HepG2 (cell line): ENCODE results near the gene FAM216A. TPM values are rescaled to one million over a fixed set of nuclear protein-coding genes. Genes with fewer than 3 reads are reported as not detected.
A peak's percentile ranks its signal among the peaks of the same experiment; 100 is the strongest.

Experiments used
- ATAC-seq: fragments of 200-7000 bp; cut with Tn5 transposase; 3 replicates; pipeline ENCODE4 v1.9.1; 2020; ENCODE audit warnings: mild to moderate bottlenecking, moderate library complexity
- BruUV-seq: library from RNA; stranded (reverse); fragments of 400-500 nt; replicated peaks from 2 replicates; lab custom pipeline; 2021; lab: Mats Ljungman, UMichigan
- CTCF ChIA-PET: fragments of 300-600 bp; formaldehyde crosslinking; extraction: SDS; loops from one replicate; lab custom pipeline; 2021; ENCODE audit warnings: low total read pairs, inconsistent platforms, low intra/inter-chr PET ratio; lab: Yijun Ruan, JAX
- POLR2A ChIA-PET: fragments of 350-600 bp; sonication (Branson Sonifier 250); formaldehyde crosslinking; loops from one replicate; lab custom pipeline; 2020; ENCODE audit warnings: antibody characterized with exemption, inconsistent platforms; lab: Yijun Ruan, JAX
- DNase-seq: peaks from one replicate; pipeline ENCODE4 v3.0.0-alpha.2; 2015; ENCODE audit warnings: low spot score
- FAIRE-seq: peaks from 3 replicates; lab custom pipeline; 2011; peaks lifted over from hg19 to GRCh38; lab: Jason Lieb, UNC
- H2AFZ ChIP-seq: one replicate; pipeline ENCODE4 v1.6.1; 2011; ENCODE audit warnings: low read length, inconsistent platforms
- H3K27ac ChIP-seq: fragments of 300-600 bp; 3 replicates; pipeline ENCODE4 v1.8.0; 2011; ENCODE audit warnings: mixed run types, mild to moderate bottlenecking, mixed read lengths, low read length, inconsistent platforms; ENCODE audit not compliant: insufficient read depth; ENCODE audit errors: extremely low read length
- H3K27me3 ChIP-seq, 2 experiments: fragments of 200-600 bp in 1 of 2; 2 replicates in 1 of 2; 3 replicates in 1 of 2; pipeline versions ENCODE4 v1.6.0 to v1.8.0; 2011; ENCODE audit warnings: low read length in 2 of 2, mild to moderate bottlenecking in 2 of 2, moderate library complexity in 2 of 2, inconsistent platforms in 1 of 2; ENCODE audit not compliant: insufficient read depth in 2 of 2, control insufficient read depth in 1 of 2
- H3K36me3 ChIP-seq, 2 experiments: fragments of 200-600 bp in 1 of 2; replicated peaks in 1 of 2; 2 replicates in 1 of 2; 3 replicates in 1 of 2; pipeline versions ENCODE4 v1.5.1 to v1.8.0; 2011; ENCODE audit warnings: low read length in 2 of 2, inconsistent platforms in 1 of 2; ENCODE audit not compliant: insufficient read depth in 2 of 2, control insufficient read depth in 1 of 2
- H3K4me1 ChIP-seq: 2 replicates; pipeline ENCODE4 v1.5.1; 2012; ENCODE audit warnings: low read length, inconsistent platforms; ENCODE audit not compliant: insufficient read depth
- H3K4me2 ChIP-seq: 2 replicates; pipeline ENCODE4 v1.6.0; 2011; ENCODE audit warnings: low read depth, low read length, inconsistent platforms
- H3K4me3 ChIP-seq, 3 experiments: fragments of 200-600 bp in 1 of 3; sonication (generic), shearing (Covaris generic) in 1 of 3; replicated peaks in 1 of 3; 2 replicates each; pipeline ENCODE4 v1.5.1; 2011 to 2016; ENCODE audit warnings: low read length in 3 of 3, inconsistent platforms in 2 of 3, low read depth in 2 of 3, mild to moderate bottlenecking in 2 of 3, control low read depth in 1 of 3, mixed read lengths in 1 of 3; ENCODE audit not compliant: insufficient read depth in 1 of 3
- H3K79me2 ChIP-seq: one replicate; pipeline ENCODE4 v1.6.1; 2011; ENCODE audit warnings: low read length, inconsistent platforms; ENCODE audit not compliant: insufficient read depth
- H3K9ac ChIP-seq: 2 replicates; pipeline ENCODE4 v1.6.0; 2011; ENCODE audit warnings: mild to moderate bottlenecking, low read depth, low read length, inconsistent platforms; ENCODE audit not compliant: insufficient read depth
- H3K9me3 ChIP-seq: 2 replicates; pipeline ENCODE4 v1.5.1; 2012; ENCODE audit warnings: mild to moderate bottlenecking, low read length
- H4K20me1 ChIP-seq: 2 replicates; pipeline ENCODE4 v1.6.0; 2011; ENCODE audit warnings: inconsistent platforms, mild to moderate bottlenecking, low read length, moderate library complexity; ENCODE audit not compliant: insufficient read depth
- ATAD3A ChIP-seq: sonication (generic); formaldehyde crosslinking; IDR thresholded peaks from 2 replicates; pipeline ENCODE4 v1.4.0; 2020; ENCODE audit warnings: missing genetic modification reagents
- ATF1 ChIP-seq: IDR thresholded peaks from 2 replicates; pipeline ENCODE4 v1.6.1; 2016; ENCODE audit warnings: mild to moderate bottlenecking, control low read depth
- FOXA1 ChIP-seq, 2 experiments: fragments of 450-650 bp in 1 of 2; sonication (generic) in 1 of 2; formaldehyde crosslinking in 1 of 2; IDR thresholded peaks; 2 replicates each; pipeline versions ENCODE4 v1.4.0 to v1.6.1; 2016 to 2020; ENCODE audit warnings: missing genetic modification reagents in 1 of 2
- HDAC1 ChIP-seq: sonication (generic); formaldehyde crosslinking; IDR thresholded peaks from 2 replicates; pipeline ENCODE4 v1.5.1; 2020; ENCODE audit warnings: mild to moderate bottlenecking, missing genetic modification reagents
- MIER3 ChIP-seq: IDR thresholded peaks from 2 replicates; pipeline ENCODE4 v1.6.1; 2016; ENCODE audit warnings: missing compliant biosample characterization, borderline replicate concordance
- RBM22 ChIP-seq: fragments of 200-400 bp; formaldehyde crosslinking; optimal IDR thresholded peaks from 2 replicates; pipeline ENCODE3; 2017; ENCODE audit warnings: mild to moderate bottlenecking, low read length, moderate library complexity
- TCF7L2 ChIP-seq: IDR thresholded peaks from 2 replicates; pipeline ENCODE4 v1.6.1; 2011; ENCODE audit warnings: mild to moderate bottlenecking, low read depth, low read length, moderate library complexity
- ZNF143 ChIP-seq: sonication (generic); formaldehyde crosslinking; IDR thresholded peaks from 2 replicates; pipeline ENCODE4 v1.4.0; 2020; ENCODE audit warnings: missing genetic modification reagents
- ZNF644 ChIP-seq: IDR thresholded peaks from 2 replicates; pipeline ENCODE4 v1.6.1; 2016; ENCODE audit warnings: low read depth
- ZNF790 ChIP-seq: sonication (generic); formaldehyde crosslinking; IDR thresholded peaks from 2 replicates; pipeline ENCODE4 v1.8.0; 2022; ENCODE audit warnings: missing genetic modification reagents, mild to moderate bottlenecking, borderline replicate concordance
- WGBS: methylation state at CpG from one replicate; pipeline ENCODE4 v1.1.6; 2017; ENCODE audit warnings: low lambda C conversion rate; 5-methylcytosine and 5-hydroxymethylcytosine counted together
- in situ Hi-C: cut with HindIII; loops from 2 replicates; pipeline ENCODE4 v1.10.0; 2017; ENCODE audit warnings: low pct_unique_long_range_greater_than_20kb; ENCODE audit not compliant: extremely low pct_ligation_motif_present
- intact Hi-C: fragments of 100-400 bp; cut with micrococcal nuclease; formaldehyde crosslinking; loops from one replicate; pipeline ENCODE4 v1.10.0; 2022; ENCODE audit not compliant: unreplicated experiment
- polyA plus RNA-seq, 8 experiments: library from polyadenylated mRNA; depleted of rRNA in 3 of 8; stranded (reverse) in 7 of 8; unstranded in 1 of 8; fragments of >200 nt; fragmentation: Illumina TruSeq in 4 of 8; extraction: Trizol in 4 of 8; gene quantifications; 2 replicates each; pipeline versions ENCODE4 v1.2.1 to v1.2.3, GENCODE V29; 2011 to 2016; ENCODE audit warnings: low read depth in 4 of 8, missing spikeins in 1 of 8, mixed read lengths in 1 of 8; ENCODE audit not compliant: insufficient read depth in 1 of 8
- total RNA-seq, 5 experiments: library from RNA; depleted of rRNA; stranded (reverse); fragments of >200 nt; fragmentation: Illumina TruSeq; extraction: Trizol; gene quantifications; 2 replicates each; pipeline ENCODE4 v1.2.3, GENCODE V29; 2016; ENCODE audit warnings: low read depth in 1 of 5
- TF ChIP-seq, protein P1 (sequence below): sonication (generic); formaldehyde crosslinking; IDR thresholded peaks from one replicate; pipeline ENCODE4 v1.5.1; 2020; ENCODE audit warnings: mild to moderate bottlenecking, missing genetic modification reagents; ENCODE audit errors: not compliant biosample characterization
- TF ChIP-seq, protein P2 (sequence below): sonication (generic); formaldehyde crosslinking; IDR thresholded peaks from 2 replicates; pipeline ENCODE4 v1.8.1; 2023; ENCODE audit warnings: mild to moderate bottlenecking, missing genetic modification reagents, borderline replicate concordance

FAM216A gene
- total and polyA plus RNA-seq, 2 of the 13 experiments (the other 11 are each of a cell fraction or from before 2014, with no cell fraction given): 20.3 to 31.2 TPM

- TF ChIP-seq TCF7L2: no peak
- TF ChIP-seq ZNF644 (CRISPR knock-in tag): 0 out of 2 replicates have a peak, but pooled peaks have one; percentile 42
- no peak for TF ChIP-seq MIER3 (CRISPR knock-in tag)
- peak; percentile 62 for TF ChIP-seq RBM22
- TF ChIP-seq HDAC1 (CRISPR knock-in tag): peak; percentile 24; the same call in 1 of the 2 replicates
- 0 out of 2 replicates have a peak, but pooled peaks have one; percentile 15 for TF ChIP-seq ZNF143 (CRISPR knock-in tag)
These were observed 65.0 kb downstream of the FAM216A start (continued) for GRCh38 chr12:110533607-110534006.

GRCh38 chr12:110534811-110535210, 66.2 kb downstream of the FAM216A start:
- Histone ChIP-seq H3K79me2 (no peaks in the 10 kb centered on the region), H3K27ac (no peak overlapping the region), H3K4me2 (no peak overlapping the region), H3K9ac (no peak overlapping the region), H3K9me3 (no peaks in the 10 kb centered on the region), H3K4me1 (peaks cover 17% of the 10 kb centered on the region), H4K20me1 (no peaks in the 10 kb centered on the region), H3K27me3 (no peaks in the 10 kb centered on the region), H3K4me3 (no peak overlapping the region), H2AFZ (no peak overlapping the region), H3K36me3 (peaks cover 11 to 39% of the 10 kb centered on the region in 2 experiments)
- BruUV-seq: no TSS peak
- POLR2A ChIA-PET: no interaction called here
- FAIRE-seq (no peak), DNase-seq (no peak), ATAC-seq (no peak)
- intact Hi-C loops: no loop called here
- CTCF ChIA-PET: no interaction called here
- TF ChIP-seq ATAD3A (CRISPR knock-in tag) (no peak), ATF1 (CRISPR knock-in tag) (no peak), FOXA1 (IDR thresholded peaks at IDR 0.05) (no peak), FOXA1 (CRISPR knock-in tag; IDR thresholded peaks at IDR 0.05) (no peak), ZNF790 (no peak)
- TF ChIP-seq, protein P1, sequence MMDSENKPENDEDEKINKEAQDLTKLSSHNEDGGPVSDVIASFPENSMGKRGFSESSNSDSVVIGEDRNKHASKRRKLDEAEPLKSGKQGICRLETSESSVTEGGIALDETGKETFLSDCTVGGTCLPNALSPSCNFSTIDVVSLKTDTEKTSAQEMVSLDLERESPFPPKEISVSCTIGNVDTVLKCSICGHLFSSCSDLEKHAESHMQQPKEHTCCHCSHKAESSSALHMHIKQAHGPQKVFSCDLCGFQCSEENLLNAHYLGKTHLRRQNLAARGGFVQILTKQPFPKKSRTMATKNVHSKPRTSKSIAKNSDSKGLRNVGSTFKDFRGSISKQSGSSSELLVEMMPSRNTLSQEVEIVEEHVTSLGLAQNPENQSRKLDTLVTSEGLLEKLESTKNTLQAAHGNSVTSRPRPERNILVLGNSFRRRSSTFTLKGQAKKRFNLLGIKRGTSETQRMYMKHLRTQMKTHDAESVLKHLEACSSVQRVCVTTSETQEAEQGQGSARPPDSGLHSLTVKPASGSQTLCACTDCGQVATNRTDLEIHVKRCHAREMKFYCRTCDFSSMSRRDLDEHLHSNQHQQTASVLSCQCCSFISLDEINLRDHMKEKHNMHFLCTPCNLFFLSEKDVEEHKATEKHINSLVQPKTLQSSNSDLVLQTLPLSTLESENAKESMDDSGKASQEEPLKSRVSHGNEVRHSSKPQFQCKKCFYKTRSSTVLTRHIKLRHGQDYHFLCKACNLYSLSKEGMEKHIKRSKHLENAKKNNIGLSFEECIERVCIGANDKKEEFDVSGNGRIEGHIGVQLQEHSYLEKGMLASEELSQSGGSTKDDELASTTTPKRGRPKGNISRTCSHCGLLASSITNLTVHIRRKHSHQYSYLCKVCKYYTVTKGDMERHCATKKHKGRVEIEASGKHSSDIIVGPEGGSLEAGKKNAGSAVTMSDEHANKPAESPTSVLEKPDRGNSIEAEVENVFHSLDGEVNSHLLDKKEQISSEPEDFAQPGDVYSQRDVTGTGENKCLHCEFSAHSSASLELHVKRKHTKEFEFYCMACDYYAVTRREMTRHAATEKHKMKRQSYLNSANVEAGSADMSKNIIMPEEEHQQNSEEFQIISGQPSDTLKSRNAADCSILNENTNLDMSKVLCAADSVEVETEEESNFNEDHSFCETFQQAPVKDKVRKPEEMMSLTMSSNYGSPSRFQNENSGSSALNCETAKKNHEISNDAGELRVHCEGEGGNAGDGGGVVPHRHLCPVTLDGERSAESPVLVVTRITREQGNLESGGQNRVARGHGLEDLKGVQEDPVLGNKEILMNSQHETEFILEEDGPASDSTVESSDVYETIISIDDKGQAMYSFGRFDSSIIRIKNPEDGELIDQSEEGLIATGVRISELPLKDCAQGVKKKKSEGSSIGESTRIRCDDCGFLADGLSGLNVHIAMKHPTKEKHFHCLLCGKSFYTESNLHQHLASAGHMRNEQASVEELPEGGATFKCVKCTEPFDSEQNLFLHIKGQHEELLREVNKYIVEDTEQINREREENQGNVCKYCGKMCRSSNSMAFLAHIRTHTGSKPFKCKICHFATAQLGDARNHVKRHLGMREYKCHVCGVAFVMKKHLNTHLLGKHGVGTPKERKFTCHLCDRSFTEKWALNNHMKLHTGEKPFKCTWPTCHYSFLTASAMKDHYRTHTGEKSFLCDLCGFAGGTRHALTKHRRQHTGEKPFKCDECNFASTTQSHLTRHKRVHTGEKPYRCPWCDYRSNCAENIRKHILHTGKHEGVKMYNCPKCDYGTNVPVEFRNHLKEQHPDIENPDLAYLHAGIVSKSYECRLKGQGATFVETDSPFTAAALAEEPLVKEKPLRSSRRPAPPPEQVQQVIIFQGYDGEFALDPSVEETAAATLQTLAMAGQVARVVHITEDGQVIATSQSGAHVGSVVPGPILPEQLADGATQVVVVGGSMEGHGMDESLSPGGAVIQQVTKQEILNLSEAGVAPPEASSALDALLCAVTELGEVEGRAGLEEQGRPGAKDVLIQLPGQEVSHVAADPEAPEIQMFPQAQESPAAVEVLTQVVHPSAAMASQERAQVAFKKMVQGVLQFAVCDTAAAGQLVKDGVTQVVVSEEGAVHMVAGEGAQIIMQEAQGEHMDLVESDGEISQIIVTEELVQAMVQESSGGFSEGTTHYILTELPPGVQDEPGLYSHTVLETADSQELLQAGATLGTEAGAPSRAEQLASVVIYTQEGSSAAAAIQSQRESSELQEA (CRISPR knock-in tag): no peak
- TF ChIP-seq, protein P2, sequence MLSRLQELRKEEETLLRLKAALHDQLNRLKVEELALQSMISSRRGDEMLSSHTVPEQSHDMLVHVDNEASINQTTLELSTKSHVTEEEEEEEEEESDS: no peak
- in situ Hi-C loops: no loop called here
- 96% methylated on average over 6 of the region's 6 CpGs for WGBS
